ENCODE measurements around the gene DHDDS.

- no peak for TF ChIP-seq CTCF (IDR thresholded peaks at IDR 0.05; ENCODE audit: poor library complexity, severe bottlenecking)
- TF ChIP-seq REST (IDR thresholded peaks at IDR 0.05; ENCODE audit: borderline replicate concordance) = no peak
- TF ChIP-seq EP300 (conservative IDR thresholded peaks at IDR 0.05; ENCODE audit: poor library complexity, severe bottlenecking) = no peak
Observed at GRCh38 chr1:26478988-26479387, 46.9 kb downstream of the DHDDS start.
